H9 (cell line): Measurements from ENCODE around the gene SMIM1. TPM values are rescaled to one million over a fixed set of nuclear protein-coding genes. Genes with fewer than 3 reads are reported as not detected.

Experiments
- DNase-seq: peaks from one replicate; pipeline ENCODE4 v3.0.0-alpha.2; 2017
- H2AFZ ChIP-seq: one replicate; pipeline ENCODE4 v1.6.1; 2013; ENCODE audit warnings: mild to moderate bottlenecking, low read length, control low read depth, moderate library complexity
- H2AK5ac ChIP-seq: 2 replicates; pipeline ENCODE4 v1.6.1; 2013; ENCODE audit warnings: low read length, control low read depth, mixed read lengths; ENCODE audit not compliant: insufficient read length
- H2BK120ac ChIP-seq: one replicate; pipeline ENCODE4 v1.6.1; 2013; ENCODE audit warnings: low read depth, mild to moderate bottlenecking, low read length, control low read depth, inconsistent platforms; ENCODE audit not compliant: poor library complexity, severe bottlenecking
- H2BK12ac ChIP-seq: 2 replicates; pipeline ENCODE4 v1.6.1; 2013; ENCODE audit warnings: low read length, control low read depth, mixed read lengths, low read depth; ENCODE audit not compliant: insufficient read length
- H2BK15ac ChIP-seq: 2 replicates; pipeline ENCODE4 v1.6.1; 2013; ENCODE audit warnings: low read depth, low read length, control low read depth
- H2BK20ac ChIP-seq: one replicate; pipeline ENCODE4 v1.6.1; 2013; ENCODE audit warnings: low read depth, mild to moderate bottlenecking, low read length, control low read depth, inconsistent platforms; ENCODE audit not compliant: poor library complexity, severe bottlenecking
- H2BK5ac ChIP-seq: 2 replicates; pipeline ENCODE4 v1.6.1; 2013; ENCODE audit warnings: low read length, control low read depth, mixed read lengths; ENCODE audit not compliant: insufficient read length
- H3K14ac ChIP-seq: 2 replicates; pipeline ENCODE4 v1.6.1; 2013; ENCODE audit warnings: low read length, control low read depth; ENCODE audit not compliant: insufficient read depth
- H3K18ac ChIP-seq: 2 replicates; pipeline ENCODE4 v1.6.1; 2013; ENCODE audit warnings: low read depth, mild to moderate bottlenecking, mixed read lengths, low read length, control low read depth; ENCODE audit not compliant: insufficient read length
- H3K23ac ChIP-seq: 2 replicates; pipeline ENCODE4 v1.6.1; 2013; ENCODE audit warnings: low read length, control low read depth, mixed read lengths, low read depth; ENCODE audit not compliant: insufficient read length
- H3K23me2 ChIP-seq: 2 replicates; pipeline ENCODE4 v1.6.1; 2013; ENCODE audit warnings: low read depth, mild to moderate bottlenecking, mixed read lengths, low read length, control low read depth; ENCODE audit not compliant: insufficient read length, poor library complexity, severe bottlenecking
- H3K27ac ChIP-seq: 2 replicates; pipeline ENCODE4 v1.5.1; 2013; ENCODE audit warnings: low read length, control low read depth, mixed read lengths, low read depth; ENCODE audit not compliant: insufficient read length
- H3K27me3 ChIP-seq: 2 replicates; pipeline ENCODE4 v1.6.1; 2013; ENCODE audit warnings: low read length, control low read depth, inconsistent platforms; ENCODE audit not compliant: insufficient read depth
- H3K4ac ChIP-seq: 2 replicates; pipeline ENCODE4 v1.6.1; 2013; ENCODE audit warnings: low read depth, mild to moderate bottlenecking, control low read depth, inconsistent platforms, low read length, moderate library complexity
- H3K4me1 ChIP-seq: 2 replicates; pipeline ENCODE4 v1.6.1; 2013; ENCODE audit warnings: low read length, control low read depth, inconsistent platforms; ENCODE audit not compliant: insufficient read depth
- H3K4me2 ChIP-seq: 2 replicates; pipeline ENCODE4 v1.6.1; 2013; ENCODE audit warnings: low read length, control low read depth, mixed read lengths; ENCODE audit not compliant: insufficient read length, insufficient read depth
- H3K56ac ChIP-seq: 2 replicates; pipeline ENCODE4 v1.6.1; 2013; ENCODE audit warnings: low read depth, mild to moderate bottlenecking, mixed read lengths, low read length, control low read depth; ENCODE audit not compliant: insufficient read length
- H3K79me1 ChIP-seq: 2 replicates; pipeline ENCODE4 v1.6.1; 2013; ENCODE audit warnings: low read depth, mild to moderate bottlenecking, moderate library complexity, low read length, control low read depth, inconsistent platforms; ENCODE audit not compliant: insufficient read depth, poor library complexity, severe bottlenecking
- H3K79me2 ChIP-seq: 2 replicates; pipeline ENCODE4 v1.6.1; 2013; ENCODE audit warnings: low read length, control low read depth, inconsistent platforms; ENCODE audit not compliant: insufficient read depth
- H3K9ac ChIP-seq: 2 replicates; pipeline ENCODE4 v1.6.1; 2013; ENCODE audit warnings: low read length, control low read depth, mixed read lengths; ENCODE audit not compliant: insufficient read length; ENCODE audit errors: extremely low read depth
- H3K9me3 ChIP-seq: one replicate; pipeline ENCODE4 v1.6.1; 2013; ENCODE audit warnings: low read depth, low read length, inconsistent platforms; ENCODE audit not compliant: control insufficient read depth
- H3T11ph ChIP-seq: one replicate; pipeline ENCODE4 v1.6.1; 2013; ENCODE audit warnings: mild to moderate bottlenecking, low read length, control low read depth, inconsistent platforms
- H4K20me1 ChIP-seq: one replicate; pipeline ENCODE4 v1.6.1; 2013; ENCODE audit not compliant: control insufficient read depth, insufficient read length, insufficient read depth
- H4K5ac ChIP-seq: 2 replicates; pipeline ENCODE4 v1.6.1; 2013; ENCODE audit warnings: low read depth, mild to moderate bottlenecking, mixed read lengths, low read length, control low read depth; ENCODE audit not compliant: insufficient read length
- H4K8ac ChIP-seq: replicated peaks from 2 replicates; pipeline ENCODE4 v1.6.1; 2013; ENCODE audit warnings: low read length, control low read depth, mixed read lengths, low read depth; ENCODE audit not compliant: insufficient read length
- H4K91ac ChIP-seq: 2 replicates; pipeline ENCODE4 v1.6.1; 2013; ENCODE audit warnings: low read depth, mild to moderate bottlenecking, moderate library complexity, mixed read lengths, low read length, control low read depth; ENCODE audit not compliant: insufficient read length
- H3K27ac Mint-ChIP-seq, 3 experiments: 2 replicates in 2 of 3; 3 replicates in 1 of 3; pipeline ENCODE4 v1.8.0; 2020 to 2021; ENCODE audit warnings: mixed read lengths in 3 of 3, mild to moderate bottlenecking in 1 of 3, moderate library complexity in 1 of 3
- H3K27me3 Mint-ChIP-seq: 2 replicates; pipeline ENCODE4 v1.8.0; 2021; ENCODE audit warnings: low read depth, mild to moderate bottlenecking, moderate library complexity, mixed read lengths
- H3K36me3 Mint-ChIP-seq, 3 experiments: 2 replicates in 2 of 3; 3 replicates in 1 of 3; pipeline ENCODE4 v1.8.0; 2020 to 2021; ENCODE audit warnings: low read depth in 3 of 3, mixed read lengths in 3 of 3; ENCODE audit not compliant: insufficient read depth in 1 of 3
- H3K4me1 Mint-ChIP-seq, 2 experiments: 2 replicates each; pipeline ENCODE4 v1.8.0; 2020; ENCODE audit warnings: mixed read lengths in 2 of 2
- H3K4me3 Mint-ChIP-seq, 2 experiments: 2 replicates in 1 of 2; 3 replicates in 1 of 2; pipeline ENCODE4 v1.8.0; 2020 to 2021; ENCODE audit warnings: mild to moderate bottlenecking in 2 of 2, mixed read lengths in 2 of 2, moderate library complexity in 1 of 2
- H3K9me3 Mint-ChIP-seq, 2 experiments: 2 replicates in 1 of 2; 3 replicates in 1 of 2; pipeline ENCODE4 v1.8.0; 2020; ENCODE audit warnings: mild to moderate bottlenecking in 2 of 2, mixed read lengths in 2 of 2, moderate library complexity in 1 of 2
- CTCF ChIP-seq: fragments of 200-600 bp; sonication (generic); conservative IDR thresholded peaks from 3 replicates; pipeline ENCODE4 v1.8.0; 2021; ENCODE audit warnings: antibody characterized with exemption, mild to moderate bottlenecking
- WGBS: extraction: QIAGEN DNeasy Blood & Tissue Kit; methylation state at CpG from one replicate; pipeline ENCODE4 v1.1.7; 2013; ENCODE audit warnings: missing lambda C conversion rate, low lambda C conversion rate, mixed read lengths; ENCODE audit not compliant: insufficient read length; ENCODE audit errors: extremely low coverage; 5-methylcytosine and 5-hydroxymethylcytosine counted together
- total RNA-seq: library from RNA; stranded (reverse); gene quantifications from 2 replicates; pipeline ENCODE4 v1.2.1, GENCODE V29; 2021

Gene SMIM1
- total RNA-seq, 1 experiment from 2014 or later = 5.3 TPM

GRCh38 chr1:3785045-3785444 lies 12.5 kb downstream of the SMIM1 start:
- H3K27ac ChIP-seq = no peak overlapping the region
- no peak overlapping the region for H4K5ac ChIP-seq
- H3K4me1 Mint-ChIP-seq = peaks cover 10 to 11% of the 10 kb centered on the region in 2 experiments
- no peak overlapping the region for H2BK12ac ChIP-seq
- H3K9ac ChIP-seq = no peak overlapping the region
- no peak overlapping the region for H3K14ac ChIP-seq
- no peak overlapping the region for H3K23ac ChIP-seq
- H3K56ac ChIP-seq = no peak overlapping the region
- peaks cover 3% of the 10 kb centered on the region; the same call in 1 of the 2 replicates for H3K79me2 ChIP-seq
- peak overlapping the region in 1 of 2 experiments; percentile 14; a peak in 1 of 5 replicates for H3K4me3 Mint-ChIP-seq
- H3K27me3 ChIP-seq = no peaks in the 10 kb centered on the region
- no peaks in the 10 kb centered on the region for H3K4me1 ChIP-seq
- H3K9me3 Mint-ChIP-seq = no peaks in the 10 kb centered on the region
- TF ChIP-seq CTCF = no peak
- no peak overlapping the region for H3K18ac ChIP-seq
- H2BK120ac ChIP-seq = no peak overlapping the region
- no peaks in the 10 kb centered on the region for H3K23me2 ChIP-seq
- H3K27ac Mint-ChIP-seq = peak overlapping the region; percentile 57 to 95 (median 93); a peak in 4 of 7 replicates
- H2BK20ac ChIP-seq = no peak overlapping the region
- no peak overlapping the region for H4K91ac ChIP-seq
- H4K8ac ChIP-seq = no peak overlapping the region
- H3K4me2 ChIP-seq = no peak overlapping the region
- no peak overlapping the region for H3K4ac ChIP-seq
- H2BK15ac ChIP-seq = no peak overlapping the region
- H3K36me3 Mint-ChIP-seq = peaks cover 66 to 79% (median 74%) of the 10 kb centered on the region in 3 experiments
- no peaks in the 10 kb centered on the region for H3K79me1 ChIP-seq
- H4K20me1 ChIP-seq = no peaks in the 10 kb centered on the region
- no peak for DNase-seq
- H2AK5ac ChIP-seq = no peak overlapping the region
- no peak overlapping the region for H2AFZ ChIP-seq
- H3K27me3 Mint-ChIP-seq = no peaks in the 10 kb centered on the region
- H3T11ph ChIP-seq = no peak overlapping the region
- H3K9me3 ChIP-seq = no peaks in the 10 kb centered on the region
- H2BK5ac ChIP-seq = no peak overlapping the region
- WGBS = no CpG with 5 or more reads among the region's 13 CpGs
